ENCODE results near the gene DHCR24. TPM values are rescaled to one million over a fixed set of nuclear protein-coding genes. Genes with fewer than 3 reads are reported as not detected.

DHCR24 gene
- total RNA-seq, 1 donor from 2014 or later, result 258 TPM

DNA sequence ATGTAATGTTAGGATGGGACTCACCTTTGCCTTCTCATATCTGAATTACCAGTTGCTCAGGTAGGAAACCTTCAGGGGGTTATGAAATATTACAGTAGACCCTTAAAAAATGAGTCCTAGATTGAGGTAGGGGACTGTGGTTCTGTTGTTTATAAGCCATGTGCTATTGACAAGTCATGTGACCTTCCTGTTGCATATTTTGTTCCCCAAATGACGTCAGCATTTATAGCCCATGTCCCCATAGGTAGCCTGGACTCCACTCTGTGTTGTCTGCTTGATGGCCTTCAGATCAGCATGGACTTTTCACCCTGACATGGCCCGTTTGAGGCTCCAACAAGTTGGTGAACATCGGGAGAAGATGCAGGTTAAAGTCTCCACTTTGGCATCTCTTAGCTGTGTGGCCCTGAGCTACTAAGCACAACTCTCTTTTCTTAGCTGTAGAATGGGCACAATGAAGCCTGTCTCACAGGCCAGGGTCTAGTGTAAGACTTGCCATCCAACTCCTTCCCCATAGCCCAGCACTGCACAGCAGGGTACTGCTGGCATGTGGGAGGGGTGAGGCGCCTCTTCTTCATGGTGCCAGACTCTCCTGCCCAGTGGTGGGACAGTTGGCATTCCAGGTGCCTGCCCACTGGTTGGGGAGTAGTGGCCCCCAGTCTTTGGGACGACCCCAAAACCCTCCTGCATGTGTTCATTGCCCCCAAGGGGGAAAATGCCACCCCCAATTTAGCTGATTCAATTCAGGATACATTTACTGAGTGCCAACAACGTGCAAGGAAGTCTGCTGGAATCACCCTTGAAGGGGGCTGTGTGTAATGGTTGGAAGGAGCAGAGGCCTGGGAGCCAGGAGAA, 49.8 kb downstream of the DHCR24 start:
- TF ChIP-seq, protein P1, sequence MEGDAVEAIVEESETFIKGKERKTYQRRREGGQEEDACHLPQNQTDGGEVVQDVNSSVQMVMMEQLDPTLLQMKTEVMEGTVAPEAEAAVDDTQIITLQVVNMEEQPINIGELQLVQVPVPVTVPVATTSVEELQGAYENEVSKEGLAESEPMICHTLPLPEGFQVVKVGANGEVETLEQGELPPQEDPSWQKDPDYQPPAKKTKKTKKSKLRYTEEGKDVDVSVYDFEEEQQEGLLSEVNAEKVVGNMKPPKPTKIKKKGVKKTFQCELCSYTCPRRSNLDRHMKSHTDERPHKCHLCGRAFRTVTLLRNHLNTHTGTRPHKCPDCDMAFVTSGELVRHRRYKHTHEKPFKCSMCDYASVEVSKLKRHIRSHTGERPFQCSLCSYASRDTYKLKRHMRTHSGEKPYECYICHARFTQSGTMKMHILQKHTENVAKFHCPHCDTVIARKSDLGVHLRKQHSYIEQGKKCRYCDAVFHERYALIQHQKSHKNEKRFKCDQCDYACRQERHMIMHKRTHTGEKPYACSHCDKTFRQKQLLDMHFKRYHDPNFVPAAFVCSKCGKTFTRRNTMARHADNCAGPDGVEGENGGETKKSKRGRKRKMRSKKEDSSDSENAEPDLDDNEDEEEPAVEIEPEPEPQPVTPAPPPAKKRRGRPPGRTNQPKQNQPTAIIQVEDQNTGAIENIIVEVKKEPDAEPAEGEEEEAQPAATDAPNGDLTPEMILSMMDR (conservative IDR thresholded peaks at IDR 0.05; ENCODE audit: low read depth, low read length), result no peak
- DNase-seq (ENCODE audit: low read depth), result no peak

DNA sequence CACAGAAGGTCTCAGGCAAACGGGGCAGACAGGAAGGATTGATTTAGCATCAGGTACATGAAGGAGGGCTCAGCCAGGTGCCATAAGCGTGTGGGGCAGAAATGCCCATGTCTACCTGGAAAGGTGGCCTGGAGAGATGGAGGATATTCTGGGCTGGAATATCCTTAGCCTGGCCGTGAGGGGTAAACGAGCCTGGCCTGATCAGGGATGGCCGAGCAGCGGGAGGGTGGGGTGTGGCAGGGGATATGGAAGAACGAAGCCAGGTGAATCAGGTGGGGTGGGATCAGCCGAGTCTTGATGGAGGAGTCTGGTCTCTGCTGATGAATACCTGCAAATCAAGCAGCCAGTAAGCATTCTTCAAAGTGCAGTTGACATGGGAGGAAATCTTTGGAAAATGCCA, 50.4 kb downstream of the DHCR24 start:
- no peak for DNase-seq (ENCODE audit: low read depth)
- TF ChIP-seq, protein P1 (conservative IDR thresholded peaks at IDR 0.05; ENCODE audit: low read depth, low read length), result no peak
- no peak overlapping the region for H3K4me3 ChIP-seq (ENCODE audit: low read depth, low read length)

More for the DNA sequence above, 49.8 kb downstream of the DHCR24 start:
- H3K4me3 ChIP-seq (ENCODE audit: low read depth, low read length), result no peak overlapping the region

DNA sequence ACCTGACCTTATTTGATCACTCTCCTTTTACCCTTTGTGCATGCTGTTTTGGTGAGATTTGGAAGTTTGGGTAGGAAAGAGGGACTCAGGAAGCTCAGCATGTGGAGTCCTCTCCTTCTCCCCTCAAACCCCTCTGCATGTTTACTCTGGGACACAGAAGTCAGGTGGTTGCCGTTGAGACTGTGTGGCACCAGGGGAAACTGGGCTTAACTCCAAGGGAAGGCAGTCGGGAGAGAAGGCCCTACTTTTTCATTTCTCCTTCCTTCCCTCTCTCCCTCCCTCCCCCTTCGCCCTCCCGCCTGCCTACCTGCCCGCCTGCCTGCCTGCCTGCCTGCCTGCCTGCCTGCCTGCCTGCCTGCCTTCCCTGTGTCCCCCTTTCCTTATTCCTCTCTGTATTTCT, 51.0 kb downstream of the DHCR24 start:
- no peak for DNase-seq (ENCODE audit: low read depth)
- TF ChIP-seq, protein P1 (conservative IDR thresholded peaks at IDR 0.05; ENCODE audit: low read depth, low read length), result no peak

DNA sequence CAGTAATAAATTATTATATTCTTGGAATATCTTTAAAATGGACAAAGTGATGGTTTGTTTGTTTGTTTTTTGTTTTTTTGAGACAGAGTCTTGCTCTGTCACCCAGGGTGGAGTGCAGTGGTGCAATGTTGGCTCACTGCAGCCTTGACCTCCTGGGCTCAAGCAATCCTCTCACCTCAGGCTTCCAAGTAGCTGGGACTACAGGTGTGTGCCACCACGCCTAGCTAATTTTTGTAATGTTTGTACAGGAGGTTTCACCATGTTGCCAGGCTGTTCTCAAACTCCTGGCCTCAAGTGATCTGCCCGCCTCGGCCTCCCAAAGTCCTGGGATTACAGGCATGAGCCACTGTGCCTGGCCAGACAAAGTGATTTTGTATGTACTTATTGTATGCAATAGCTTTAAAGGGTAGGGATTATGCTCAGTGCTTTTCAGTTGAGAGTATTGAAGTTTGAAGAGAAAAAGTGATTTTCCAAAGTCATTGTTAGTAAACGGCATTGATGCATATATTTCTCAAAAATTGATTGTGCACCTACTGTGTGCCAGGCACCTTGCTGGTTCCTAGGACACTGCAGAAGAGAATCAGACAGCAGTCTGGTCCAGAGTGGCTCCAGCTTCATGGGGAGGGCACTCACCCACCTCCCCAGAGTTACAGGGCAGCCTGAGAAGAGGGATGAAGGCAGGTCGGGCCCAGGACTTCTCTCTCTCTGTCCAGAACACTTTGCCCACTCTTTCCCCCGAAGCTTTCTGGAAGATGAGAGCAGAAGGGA, 51.7 kb downstream of the DHCR24 start:
- TF ChIP-seq, protein P1 (conservative IDR thresholded peaks at IDR 0.05; ENCODE audit: low read depth, low read length), result no peak
- H3K4me3 ChIP-seq (ENCODE audit: low read depth, low read length), result no peak overlapping the region
- no peak for DNase-seq (ENCODE audit: low read depth)

More for the DNA sequence above, 51.0 kb downstream of the DHCR24 start:
- H3K4me3 ChIP-seq (ENCODE audit: low read depth, low read length), result no peak overlapping the region

DNA sequence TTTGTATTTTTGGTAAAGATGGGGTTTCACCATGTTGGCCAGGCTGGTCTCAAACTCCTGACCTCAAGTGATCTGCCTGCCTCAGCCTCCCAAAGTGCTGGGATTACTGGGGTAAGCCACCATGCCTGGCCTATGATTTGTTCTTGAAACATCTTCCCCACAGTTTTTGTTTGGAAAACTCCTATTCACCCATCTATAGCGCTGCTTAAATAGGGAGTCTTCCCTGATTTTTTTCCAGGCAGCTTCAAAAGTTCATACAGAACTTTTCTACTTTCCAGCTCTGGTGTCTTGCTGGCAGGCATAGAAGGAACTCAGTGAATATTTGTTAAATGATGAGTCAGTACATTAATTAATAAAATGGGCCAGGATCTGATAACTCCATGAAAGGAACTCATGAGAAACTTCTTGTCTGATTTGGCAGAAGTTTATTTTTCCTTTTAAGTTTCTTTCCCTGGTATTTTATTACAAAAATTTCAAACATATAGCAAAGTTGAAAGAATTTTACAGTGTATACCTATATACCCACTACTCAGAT, 52.9 kb downstream of the DHCR24 start:
- no peak for DNase-seq (ENCODE audit: low read depth)
- no peak overlapping the region for H3K4me3 ChIP-seq (ENCODE audit: low read depth, low read length)
- TF ChIP-seq, protein P1 (conservative IDR thresholded peaks at IDR 0.05; ENCODE audit: low read depth, low read length), result no peak

DNA sequence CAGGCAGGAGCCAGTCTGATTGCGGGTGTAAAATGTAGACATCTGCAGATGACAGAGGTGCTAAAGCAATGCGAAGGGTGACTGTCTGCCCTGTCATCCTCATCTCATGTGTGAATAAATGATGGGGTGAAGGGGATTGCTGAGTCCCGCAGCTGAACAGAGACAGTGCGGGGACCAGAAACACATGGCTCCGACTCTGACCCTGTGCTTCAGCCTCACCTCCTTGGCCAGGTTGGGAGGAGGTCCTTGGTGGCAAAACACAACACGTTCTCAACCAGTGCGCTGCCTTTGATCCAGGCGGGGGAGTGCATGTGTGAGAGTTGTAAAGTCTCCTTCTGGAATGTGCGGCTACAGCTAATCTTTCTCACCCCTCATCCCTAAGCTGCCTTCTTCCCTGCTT, 53.9 kb downstream of the DHCR24 start:
- no peak overlapping the region for H3K4me3 ChIP-seq (ENCODE audit: low read depth, low read length)
- TF ChIP-seq, protein P1 (conservative IDR thresholded peaks at IDR 0.05; ENCODE audit: low read depth, low read length), result no peak
- no peak for DNase-seq (ENCODE audit: low read depth)
